DMS79 treated with DMSO at 0.1 percent for 48 hours (cell line): ENCODE measurements around the gene ZC3H14.
A peak's percentile ranks its signal among the peaks of the same experiment; 100 is the strongest.
"Not testable (repeated sequence)": the region's sequence is repeated elsewhere in the genome, so short reads cannot be mapped to it uniquely, and the experiment has no call there.

ENCODE experiments used
- DNase-seq: peaks from one replicate; lab custom pipeline; 2025; lab: John Stamatoyannopoulos, UW

ZC3H14 gene, protein sequence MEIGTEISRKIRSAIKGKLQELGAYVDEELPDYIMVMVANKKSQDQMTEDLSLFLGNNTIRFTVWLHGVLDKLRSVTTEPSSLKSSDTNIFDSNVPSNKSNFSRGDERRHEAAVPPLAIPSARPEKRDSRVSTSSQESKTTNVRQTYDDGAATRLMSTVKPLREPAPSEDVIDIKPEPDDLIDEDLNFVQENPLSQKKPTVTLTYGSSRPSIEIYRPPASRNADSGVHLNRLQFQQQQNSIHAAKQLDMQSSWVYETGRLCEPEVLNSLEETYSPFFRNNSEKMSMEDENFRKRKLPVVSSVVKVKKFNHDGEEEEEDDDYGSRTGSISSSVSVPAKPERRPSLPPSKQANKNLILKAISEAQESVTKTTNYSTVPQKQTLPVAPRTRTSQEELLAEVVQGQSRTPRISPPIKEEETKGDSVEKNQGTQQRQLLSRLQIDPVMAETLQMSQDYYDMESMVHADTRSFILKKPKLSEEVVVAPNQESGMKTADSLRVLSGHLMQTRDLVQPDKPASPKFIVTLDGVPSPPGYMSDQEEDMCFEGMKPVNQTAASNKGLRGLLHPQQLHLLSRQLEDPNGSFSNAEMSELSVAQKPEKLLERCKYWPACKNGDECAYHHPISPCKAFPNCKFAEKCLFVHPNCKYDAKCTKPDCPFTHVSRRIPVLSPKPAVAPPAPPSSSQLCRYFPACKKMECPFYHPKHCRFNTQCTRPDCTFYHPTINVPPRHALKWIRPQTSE

DNA sequence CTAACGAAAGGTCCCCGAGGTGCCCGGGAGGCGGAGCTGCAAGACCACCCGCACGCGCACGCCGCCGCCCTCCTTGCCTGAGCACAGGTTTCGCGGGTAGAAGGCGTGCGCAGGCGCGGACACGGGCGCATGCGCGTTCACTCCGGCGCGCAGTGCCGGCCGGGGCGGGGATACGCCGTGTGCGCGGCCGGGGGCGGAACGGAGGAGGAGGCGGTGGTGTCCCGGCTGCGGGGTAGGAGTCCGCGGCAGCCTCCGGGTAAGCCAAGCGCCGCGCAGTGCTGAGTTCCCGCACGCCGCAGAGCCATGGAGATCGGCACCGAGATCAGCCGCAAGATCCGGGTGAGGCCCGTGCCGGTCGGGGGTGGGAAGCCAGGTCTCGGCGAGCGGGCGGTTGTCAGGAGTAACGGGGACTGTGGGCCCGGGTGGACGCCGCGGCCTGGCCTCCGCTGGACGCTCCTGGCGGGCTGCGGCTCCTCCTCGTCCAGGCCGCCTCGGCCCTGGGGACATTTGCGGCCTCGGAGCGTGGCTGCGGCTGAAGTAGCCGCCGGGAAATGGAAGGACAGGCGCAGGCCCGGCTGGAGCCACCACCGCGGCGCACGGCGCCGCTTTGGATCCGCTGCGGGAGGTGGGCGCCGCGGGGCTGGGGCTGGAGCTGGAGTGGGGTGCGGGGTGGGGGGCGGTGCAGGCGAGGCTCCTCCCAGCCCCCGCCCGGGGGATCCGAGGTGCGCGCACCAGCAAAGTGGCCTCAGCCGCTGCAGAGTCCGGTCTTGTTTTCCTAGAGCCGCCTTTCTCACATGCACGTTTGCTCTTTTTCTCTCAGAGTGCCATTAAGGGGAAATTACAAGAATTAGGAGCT lies at the start of gene ZC3H14:
ZC3H14 (plus strand) TSS at position 207 of the 856 bp plus-strand sequence; CDS start at position 304, 97 bp downstream.
- peak; percentile 93 for DNase-seq

DNA sequence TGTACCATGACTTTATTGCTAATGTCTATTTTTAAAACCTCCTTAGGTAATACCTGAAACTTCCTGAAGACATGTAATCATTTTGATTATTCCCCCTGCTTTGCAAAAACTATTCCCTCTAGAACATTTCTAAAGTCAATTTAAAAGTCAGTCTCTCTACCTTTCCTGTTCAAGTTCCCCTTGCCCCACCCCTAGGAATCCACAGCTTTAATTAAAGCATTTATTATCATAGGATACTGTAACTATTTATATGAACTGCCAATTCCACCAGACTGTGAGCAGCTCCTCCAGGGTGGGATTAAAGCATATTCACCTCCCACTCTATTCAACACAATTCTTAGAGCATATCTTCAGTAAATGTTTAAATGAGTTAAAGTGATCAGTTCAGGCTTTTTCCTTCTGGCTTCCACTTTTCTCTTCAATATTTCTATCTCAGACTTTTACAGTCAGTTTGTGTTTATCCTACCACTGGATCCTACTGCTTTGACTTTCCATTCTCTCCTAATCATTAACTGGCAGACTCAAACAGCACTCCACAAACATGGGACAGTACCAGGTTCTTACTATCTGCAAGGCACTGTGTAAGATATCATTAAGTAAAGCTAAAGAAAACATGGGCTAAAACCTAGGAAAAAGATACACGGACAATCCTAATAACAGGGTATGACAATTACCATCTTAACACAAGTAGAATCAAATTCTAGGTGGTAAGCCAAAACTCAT lies 47.2 kb upstream of the ZC3H14 start:
- no peak for DNase-seq

DNA sequence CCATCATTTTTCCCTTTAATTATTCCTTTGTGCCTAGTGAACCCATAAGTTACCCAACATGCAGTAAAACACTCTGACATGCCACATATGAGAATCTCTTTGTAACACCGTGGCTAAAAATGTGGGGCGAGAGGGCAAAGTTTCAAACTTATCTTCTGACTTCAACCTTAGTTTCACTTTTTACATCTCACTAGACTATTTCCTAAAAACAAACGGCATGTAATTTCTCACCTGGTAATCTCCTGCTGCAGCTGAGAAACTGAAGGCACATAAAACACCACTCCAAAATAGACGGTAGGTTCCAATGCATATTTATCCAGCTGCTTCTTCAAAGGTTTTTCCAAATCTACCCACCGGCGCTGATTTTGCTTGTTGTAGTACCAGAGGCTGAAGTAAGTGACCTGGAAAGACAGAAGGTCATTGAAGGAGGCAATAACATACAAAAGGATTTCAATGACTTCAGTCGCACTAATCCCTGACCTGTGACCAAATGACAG lies 45.9 kb upstream of the ZC3H14 start:
- no peak for DNase-seq

DNA sequence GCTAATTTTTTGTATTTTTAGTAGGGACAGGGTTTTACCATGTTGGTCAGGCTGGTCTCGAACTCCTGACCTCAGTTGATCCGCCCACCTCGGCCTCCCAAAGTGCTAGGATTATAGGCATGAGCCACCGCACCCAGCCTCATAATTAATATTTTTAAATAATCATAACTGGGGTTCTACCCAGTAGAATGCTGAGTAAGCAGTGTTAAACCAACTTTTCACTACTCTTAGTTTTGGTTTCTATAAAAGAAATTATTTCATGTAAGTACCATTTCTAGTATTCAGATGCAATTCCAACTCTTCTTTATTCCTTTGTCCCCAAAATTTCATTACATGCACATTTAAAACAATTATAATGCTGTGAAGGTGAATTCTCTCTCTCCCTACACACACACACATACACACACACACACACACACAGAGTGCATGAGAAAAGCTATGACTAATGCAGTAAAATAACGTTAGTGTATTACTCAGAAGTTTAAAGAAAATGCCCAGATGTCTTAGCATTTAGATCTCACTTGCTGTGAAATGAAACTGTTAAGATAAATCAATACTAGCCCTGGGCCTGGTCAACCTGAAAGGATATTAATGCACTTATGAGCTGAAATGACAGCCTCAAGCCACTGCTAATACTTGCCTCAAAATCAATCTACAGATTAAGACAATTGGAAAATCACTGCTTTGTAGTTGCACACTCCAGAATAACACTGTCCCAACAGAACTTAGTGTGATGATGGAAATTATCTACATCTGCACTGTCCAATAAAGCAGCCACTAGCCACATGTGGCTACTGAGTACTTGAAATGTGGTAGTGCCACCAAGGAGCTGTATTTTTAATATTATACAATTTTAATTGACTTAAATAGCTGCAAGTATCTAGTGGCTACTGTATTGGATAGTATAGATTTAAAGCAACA lies 44.0 kb upstream of the ZC3H14 start:
- no peak for DNase-seq

DNA sequence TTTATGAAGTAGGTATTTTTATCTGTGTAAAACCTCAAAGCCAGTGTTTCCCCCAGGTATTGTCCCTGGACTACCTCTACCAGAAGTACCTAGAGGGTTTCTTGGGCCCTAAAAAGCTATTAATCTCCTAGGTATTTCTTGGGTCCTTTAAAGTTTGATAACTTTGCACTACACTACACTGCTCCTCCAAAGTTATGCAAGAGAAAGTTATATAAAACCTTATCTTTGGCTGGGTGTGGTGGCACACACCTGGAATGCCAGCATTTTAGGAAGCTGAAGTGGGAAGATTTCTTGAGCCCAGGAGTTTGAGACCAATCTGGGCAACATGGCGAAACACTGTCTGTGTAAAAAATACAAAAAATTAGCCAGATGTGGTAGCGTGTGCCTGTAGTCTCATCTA lies 42.9 kb upstream of the ZC3H14 start:
- DNase-seq, result no peak

DNA sequence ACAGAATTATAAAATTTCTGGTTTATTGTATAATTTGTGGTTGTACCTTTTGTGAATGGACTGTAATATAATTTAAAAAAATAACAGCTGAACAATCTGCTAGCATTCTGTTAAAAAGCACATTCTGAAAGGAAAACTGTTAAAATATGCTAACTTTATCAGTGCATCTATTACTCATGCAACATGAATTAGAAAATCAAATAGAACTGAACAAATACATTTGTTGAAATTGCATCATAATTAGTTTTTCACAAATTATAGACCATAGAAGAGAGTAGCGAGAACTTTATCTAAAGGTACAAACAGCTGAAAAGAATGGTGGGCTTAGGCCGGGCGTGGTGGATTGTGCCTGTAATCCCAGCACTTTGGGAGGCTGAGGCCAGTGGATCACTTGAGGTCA lies 41.0 kb upstream of the ZC3H14 start:
- no peak for DNase-seq

DNA sequence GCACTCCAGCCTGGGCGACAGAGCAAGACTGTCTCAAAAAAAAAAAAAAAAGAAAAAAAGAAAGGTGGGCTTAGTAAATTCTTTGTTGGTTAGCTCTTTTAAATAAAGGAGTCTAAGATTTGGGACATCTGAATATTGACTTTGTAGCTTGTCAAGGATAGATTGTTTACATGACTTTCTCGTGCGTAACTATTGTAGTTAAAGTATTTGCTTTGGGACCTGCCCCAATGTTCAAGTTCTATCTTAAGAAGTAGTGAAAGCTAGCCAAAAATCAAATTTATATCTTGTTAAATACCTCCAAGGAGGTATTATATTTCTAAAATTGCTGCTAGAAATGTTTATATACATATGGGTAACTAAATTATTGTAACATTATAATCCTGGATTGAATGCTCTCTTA lies 40.4 kb upstream of the ZC3H14 start:
- no peak for DNase-seq

DNA sequence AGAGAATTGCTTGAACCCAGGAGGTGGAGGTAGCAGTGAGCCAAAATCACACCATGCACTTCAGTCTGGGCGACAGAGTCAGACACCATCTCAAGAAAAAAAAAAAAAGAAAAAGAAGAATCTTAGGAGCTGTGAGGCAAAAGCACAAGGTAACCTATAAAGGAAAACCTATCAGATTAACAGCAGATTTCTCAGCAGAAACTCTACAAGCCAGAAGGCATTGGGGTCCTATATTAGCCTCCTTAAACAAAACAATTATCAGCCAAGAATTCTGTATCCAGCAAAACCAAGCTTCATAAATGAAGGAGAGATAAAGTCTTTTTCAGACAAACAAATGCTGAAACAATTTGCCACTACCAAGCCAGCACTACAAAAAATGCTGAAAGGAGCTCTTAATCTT lies 32.9 kb upstream of the ZC3H14 start:
- DNase-seq, result not testable (repeated sequence)

DNA sequence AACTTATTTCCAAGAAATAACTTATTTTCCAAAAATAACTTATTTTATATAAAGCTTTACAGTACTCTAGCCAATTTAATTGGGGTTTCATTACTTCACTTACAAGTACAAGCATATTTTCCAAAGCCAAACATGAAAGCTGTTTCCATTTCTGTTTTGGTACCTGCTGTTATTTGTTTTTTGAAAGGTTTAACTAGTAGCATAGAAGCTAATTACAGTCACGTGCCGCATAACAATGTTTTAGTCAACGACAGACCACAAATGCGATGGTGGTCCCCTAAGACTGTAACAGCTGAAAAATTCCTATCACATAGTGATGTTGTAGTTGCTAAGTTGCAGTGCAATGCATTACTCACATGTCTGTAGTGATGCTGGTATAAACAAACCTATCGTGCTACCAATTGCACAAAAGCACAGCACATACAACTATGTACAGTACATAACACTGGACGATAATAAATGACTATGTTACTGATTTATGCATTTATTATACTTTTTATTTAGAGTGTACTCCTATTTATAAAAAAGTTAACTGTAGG lies 29.7 kb upstream of the ZC3H14 start:
- no peak for DNase-seq

DNA sequence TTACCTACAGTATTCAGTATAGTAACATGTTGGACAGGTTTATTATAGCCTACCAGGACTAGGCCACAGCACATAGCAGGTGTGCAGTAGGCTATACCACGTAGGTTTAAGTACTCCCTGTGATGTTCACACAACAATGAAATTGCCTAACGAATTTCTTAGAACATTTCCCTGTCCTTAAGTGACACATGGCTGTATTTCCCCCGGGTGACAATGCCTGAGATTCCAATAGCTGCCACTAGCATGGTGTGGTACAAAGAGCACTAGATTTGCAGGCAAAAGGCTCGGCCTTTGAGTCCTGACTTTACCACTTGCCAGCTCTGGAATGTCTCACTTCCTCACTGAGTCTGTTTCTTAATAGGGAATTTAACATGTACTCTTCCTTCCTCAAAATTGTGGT lies 27.7 kb upstream of the ZC3H14 start:
- no peak for DNase-seq

DNA sequence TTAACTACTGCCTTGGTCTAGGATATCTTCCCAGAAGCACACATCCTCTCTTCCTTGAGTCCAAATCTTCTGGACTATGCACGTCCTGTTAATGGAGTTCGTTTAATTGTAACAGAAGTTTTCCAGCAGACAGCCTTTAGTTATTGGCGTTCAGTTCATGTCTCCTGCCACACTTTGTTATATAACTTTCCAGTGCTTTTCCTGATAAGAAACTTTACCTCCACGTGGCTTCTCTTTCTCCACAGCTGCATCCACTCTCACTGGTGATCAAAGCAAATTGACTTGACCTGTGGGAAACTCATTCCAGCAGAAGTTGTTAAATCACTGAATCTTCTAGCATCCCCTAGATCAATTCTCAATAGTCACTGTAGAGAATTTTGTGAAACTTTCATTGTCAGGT lies 27.0 kb upstream of the ZC3H14 start:
- DNase-seq, result no peak

DNA sequence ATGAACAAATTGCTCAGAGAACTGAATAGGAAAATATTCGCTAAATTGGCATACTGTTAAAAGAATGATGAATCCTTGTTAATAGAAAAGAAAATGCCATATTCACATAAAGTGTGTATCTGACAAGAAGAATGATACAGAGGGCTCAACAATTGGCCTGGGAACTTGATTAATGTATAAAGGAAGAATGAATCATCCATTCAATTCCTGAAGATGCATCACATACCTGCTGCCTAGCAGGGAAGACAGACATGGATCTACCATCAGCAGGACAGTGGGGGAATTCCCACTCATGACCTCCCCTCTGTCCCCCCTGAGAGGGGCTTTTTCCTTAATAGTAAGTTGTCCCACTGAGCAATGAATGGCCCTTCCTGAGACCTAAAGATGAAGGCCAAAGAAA lies 21.5 kb upstream of the ZC3H14 start:
- no peak for DNase-seq

DNA sequence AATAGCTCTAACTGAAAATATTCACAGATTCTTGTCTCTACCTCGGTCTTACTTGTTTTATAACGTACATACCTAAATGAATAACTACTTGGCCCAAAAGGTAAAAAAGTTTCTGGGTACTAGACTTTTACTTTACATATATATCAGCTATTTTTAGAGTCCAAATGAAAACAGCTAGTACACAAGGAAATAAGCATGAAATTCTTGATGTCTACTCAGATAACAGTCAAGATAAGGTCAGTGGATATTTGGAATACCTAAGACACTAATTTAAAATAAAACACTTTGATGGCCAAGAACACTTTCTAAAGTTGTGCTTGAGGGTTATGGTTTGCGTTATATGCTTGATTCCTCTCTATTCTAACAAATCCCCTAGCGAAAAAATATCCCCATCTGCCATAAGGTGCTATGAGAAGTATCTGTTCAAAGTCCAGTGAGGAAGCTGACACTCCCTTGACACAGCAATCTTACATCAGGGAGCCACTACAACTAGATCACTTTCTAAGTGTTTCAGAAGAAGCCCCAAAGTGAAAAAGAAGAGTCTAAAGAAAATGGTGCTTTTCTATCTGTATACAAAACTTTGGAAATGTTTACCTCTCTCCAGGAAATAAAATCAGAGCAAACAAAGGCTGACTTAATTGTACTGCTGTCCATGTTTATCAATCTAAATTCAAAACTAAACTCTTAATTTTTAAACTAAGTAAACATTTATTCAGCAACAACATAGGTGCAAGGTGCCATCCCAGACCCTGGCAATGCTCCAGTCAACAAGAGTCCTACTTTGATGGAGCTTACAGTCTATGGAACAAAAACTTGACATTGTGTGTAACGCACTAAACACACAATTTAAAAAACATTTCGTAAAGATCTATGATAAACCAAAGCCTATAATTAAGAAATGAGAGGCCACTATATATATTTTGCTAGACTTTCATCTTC lies 19.7 kb upstream of the ZC3H14 start:
- no peak for DNase-seq

DNA sequence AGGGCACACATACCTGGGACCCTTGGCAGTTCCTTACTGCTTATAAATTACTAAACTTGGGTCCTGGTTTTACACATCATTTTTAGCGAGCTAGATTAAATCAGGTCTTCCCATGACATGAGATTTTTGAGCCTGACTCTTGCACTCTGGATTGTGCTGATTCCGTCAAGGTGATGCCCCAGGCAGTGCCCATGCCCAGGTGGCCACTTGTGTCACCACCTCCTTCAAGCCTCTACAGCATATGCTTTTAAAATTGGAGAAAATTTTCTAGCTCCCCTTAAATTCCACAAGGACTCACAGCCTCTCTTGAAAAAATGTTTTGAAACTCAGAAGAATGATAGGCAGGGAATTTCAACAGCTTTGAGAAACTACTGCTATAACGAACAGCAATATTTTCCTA lies 17.6 kb upstream of the ZC3H14 start:
- DNase-seq, result no peak

DNA sequence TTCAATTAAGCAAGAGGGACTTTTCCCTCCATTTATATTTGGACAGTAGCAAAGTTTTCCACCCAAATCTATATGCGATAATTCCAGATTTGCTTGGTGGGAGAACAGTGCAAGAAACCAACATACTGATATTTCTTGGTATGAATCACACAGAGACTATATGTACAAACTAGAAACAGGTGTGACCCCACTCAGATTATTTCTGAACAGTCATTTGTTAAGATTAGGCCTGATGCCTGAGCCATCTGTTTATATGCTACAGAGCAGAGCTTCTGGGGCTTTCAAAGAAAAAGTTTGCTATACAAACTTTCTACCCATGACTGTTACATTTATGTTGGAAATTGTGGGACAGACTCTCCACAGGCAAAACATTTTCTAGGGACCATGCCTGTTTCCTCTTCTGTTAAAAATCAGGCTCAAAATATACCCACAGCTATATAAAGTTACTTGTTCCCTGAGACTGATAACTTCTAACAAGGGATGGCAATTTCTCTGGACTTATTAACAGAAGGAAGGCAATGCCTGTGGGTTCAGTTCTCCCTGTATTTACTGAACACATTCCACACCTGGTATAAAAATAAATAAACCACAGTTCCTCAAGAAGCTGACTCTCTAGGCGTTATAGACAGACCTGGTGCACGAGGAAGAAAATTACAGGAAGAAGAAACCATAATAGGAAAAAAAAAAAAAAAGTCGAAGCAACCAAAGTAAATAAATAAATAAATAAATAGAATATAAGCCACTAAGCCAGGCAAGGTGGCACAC lies 16.0 kb upstream of the ZC3H14 start:
- DNase-seq, result no peak

DNA sequence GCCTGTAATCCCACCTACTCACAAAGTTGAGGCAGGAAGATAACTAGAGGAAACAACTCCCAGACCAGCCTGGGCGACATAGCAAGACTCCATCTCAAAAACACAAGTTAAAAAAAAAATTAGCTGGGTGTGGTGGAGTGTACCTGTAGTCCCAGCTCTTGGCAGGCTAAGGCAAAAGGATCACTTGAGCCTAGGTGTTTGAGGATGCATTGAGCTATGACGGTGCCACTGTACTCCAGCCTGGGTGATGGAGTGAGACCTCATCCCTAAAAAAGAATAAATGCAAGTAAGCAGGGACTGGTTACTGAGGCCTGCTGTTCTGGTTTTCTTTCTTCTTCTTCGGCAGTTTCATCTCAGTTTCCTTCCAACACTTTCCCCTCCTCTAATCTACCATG lies 15.5 kb upstream of the ZC3H14 start:
- no peak for DNase-seq

DNA sequence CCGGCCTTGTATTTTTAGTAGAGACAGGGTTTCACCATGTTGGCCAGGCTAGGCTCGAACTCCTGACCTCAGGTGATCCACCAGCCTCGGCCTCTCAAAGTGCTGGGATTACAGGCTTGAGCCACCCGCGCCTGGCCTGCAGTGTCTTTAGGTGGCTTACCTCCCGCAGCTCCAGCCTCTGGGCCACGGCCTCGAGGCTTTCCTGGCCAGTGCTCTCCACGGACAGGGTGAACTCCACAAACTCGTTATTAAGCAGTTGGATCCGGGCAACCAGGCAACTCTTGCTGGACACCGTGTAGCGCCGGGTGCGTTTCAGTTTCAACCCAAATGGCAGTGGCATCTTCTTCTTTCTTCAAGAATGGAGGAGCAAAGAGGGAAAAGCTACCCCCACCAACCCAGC lies 12.8 kb upstream of the ZC3H14 start:
- DNase-seq, result no peak

DNA sequence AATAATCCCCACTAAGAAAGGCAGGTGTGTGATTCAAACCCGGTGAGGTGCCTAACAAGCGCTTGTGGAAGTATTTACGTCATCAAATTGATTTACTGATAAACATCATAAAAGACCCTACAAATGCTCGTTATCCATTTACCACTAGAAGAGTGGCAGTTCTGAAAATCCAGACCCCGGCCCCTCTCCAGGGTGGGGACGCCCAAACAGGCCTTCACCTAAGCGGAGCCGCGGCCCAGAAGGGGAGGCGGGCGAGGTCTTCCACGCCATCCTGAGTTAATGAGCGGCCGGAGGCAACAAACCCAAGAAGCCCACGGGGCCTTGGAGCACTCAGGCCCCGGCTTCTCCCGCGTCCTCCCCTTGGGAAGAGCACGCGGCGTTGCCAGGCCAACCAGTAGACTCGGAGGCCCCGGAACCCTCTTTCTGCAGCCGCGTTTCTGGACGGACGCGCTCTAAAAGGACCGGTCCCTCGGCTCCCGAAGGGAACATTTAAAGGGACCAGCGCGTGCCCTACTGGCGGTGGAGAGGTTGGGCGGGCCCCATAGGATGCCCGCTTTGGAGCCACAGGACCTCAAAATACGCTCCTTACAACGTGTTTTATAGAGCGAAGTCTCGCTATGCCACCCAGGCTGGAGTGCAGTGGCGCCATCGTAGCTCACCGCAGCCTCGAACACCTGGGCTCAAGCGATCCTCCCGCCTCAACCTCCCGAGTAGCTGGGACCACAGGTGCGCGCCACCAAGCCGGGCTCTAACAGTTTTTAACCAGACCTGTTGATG lies 11.6 kb upstream of the ZC3H14 start:
- DNase-seq, result peak; percentile 95
